ENCODE measurements around the gene ETV3. TPM values are rescaled to one million over a fixed set of nuclear protein-coding genes. Genes with fewer than 3 reads are reported as not detected.

Gene ETV3
- total RNA-seq, 1 experiment from 2014 or later: 25.8 TPM

DNA sequence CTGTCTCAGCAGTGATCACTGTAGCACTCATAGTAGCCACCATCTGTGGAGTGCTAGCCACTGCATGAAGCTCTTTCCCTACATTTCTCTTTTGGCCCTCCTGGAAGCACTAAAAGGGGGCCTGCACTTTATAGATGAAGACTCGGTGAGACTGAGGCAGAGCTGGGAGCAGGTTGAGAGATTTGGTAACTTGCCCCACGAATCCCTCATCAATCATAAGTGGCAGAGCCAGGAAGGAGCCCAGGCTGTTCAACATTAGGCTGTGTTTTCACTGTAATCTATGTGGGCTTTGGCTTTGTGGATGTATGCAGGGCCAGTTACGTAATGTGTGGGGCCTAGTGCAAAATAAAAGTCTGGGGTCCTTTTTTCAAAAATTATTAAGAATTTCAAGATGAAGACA, 13.3 kb upstream of the ETV3 start:
- Histone ChIP-seq H3K36me3 (ENCODE audit: control insufficient read depth, insufficient read depth, low read length) (no peaks in the 10 kb centered on the region), H3K9me3 (no peaks in the 10 kb centered on the region), H3K4me3 (ENCODE audit: low read depth, low read length) (no peak overlapping the region), H3K4me1 (peaks cover 26% of the 10 kb centered on the region), H3K27me3 (replicated peaks; ENCODE audit: control insufficient read depth, insufficient read depth, low read length) (no peaks in the 10 kb centered on the region)
- Mint-ChIP-seq H3K27me3 (ENCODE audit: insufficient read depth, unreplicated experiment) (no peaks in the 10 kb centered on the region), H3K9me3 (ENCODE audit: unreplicated experiment) (no peaks in the 10 kb centered on the region), H3K36me3 (ENCODE audit: insufficient read depth, unreplicated experiment) (no peaks in the 10 kb centered on the region), H3K4me3 (ENCODE audit: unreplicated experiment) (no peak overlapping the region), H3K27ac (ENCODE audit: unreplicated experiment) (no peak overlapping the region), H3K4me1 (ENCODE audit: low read depth, unreplicated experiment) (peaks cover 36% of the 10 kb centered on the region)
- no TSS peak for BruUV-seq (replicated peaks)
- TF ChIP-seq, protein P1, sequence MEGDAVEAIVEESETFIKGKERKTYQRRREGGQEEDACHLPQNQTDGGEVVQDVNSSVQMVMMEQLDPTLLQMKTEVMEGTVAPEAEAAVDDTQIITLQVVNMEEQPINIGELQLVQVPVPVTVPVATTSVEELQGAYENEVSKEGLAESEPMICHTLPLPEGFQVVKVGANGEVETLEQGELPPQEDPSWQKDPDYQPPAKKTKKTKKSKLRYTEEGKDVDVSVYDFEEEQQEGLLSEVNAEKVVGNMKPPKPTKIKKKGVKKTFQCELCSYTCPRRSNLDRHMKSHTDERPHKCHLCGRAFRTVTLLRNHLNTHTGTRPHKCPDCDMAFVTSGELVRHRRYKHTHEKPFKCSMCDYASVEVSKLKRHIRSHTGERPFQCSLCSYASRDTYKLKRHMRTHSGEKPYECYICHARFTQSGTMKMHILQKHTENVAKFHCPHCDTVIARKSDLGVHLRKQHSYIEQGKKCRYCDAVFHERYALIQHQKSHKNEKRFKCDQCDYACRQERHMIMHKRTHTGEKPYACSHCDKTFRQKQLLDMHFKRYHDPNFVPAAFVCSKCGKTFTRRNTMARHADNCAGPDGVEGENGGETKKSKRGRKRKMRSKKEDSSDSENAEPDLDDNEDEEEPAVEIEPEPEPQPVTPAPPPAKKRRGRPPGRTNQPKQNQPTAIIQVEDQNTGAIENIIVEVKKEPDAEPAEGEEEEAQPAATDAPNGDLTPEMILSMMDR (IDR thresholded peaks at IDR 0.05; ENCODE audit: insufficient read depth in 1 of 2, low read depth in 1 of 2, low read length in 1 of 2, severe bottlenecking in 1 of 2, unreplicated experiment in 1 of 2): no peak
- intact Hi-C loops (cut with micrococcal nuclease; ENCODE audit: unreplicated experiment): no loop called here
- no peak for DNase-seq
- ChIA-PET POLR2A (no interaction called here), CTCF (no interaction called here)

DNA sequence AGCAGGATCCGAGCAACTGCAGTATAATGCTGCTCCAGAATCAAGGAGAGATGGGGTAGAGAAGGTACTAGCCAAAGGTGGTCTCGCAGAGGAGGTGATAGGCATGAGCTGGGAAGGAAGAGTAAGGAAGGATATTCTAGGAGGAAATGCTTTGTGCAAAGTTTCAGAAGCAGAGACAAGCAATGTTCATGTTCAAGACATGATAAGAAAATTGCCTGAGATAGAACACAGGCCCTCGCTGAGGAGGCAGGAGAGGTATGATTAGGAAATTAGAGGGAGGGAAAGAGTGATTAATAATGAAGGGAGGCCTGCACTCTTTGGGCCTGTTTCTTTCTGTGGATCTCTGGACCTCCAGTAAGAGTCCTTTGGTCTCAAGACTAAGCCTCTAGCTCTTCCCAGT, 12.9 kb upstream of the ETV3 start:
- H3K36me3 Mint-ChIP-seq (ENCODE audit: insufficient read depth, unreplicated experiment): no peaks in the 10 kb centered on the region
- Histone ChIP-seq H3K4me1 (peaks cover 24% of the 10 kb centered on the region), H3K9me3 (no peaks in the 10 kb centered on the region), H3K4me3 (ENCODE audit: low read depth, low read length) (no peak overlapping the region), H3K27me3 (replicated peaks; ENCODE audit: control insufficient read depth, insufficient read depth, low read length) (no peaks in the 10 kb centered on the region), H3K36me3 (ENCODE audit: control insufficient read depth, insufficient read depth, low read length) (no peaks in the 10 kb centered on the region)
- intact Hi-C loops (cut with micrococcal nuclease; ENCODE audit: unreplicated experiment): no loop called here
- no peaks in the 10 kb centered on the region for H3K9me3 Mint-ChIP-seq (ENCODE audit: unreplicated experiment)
- ChIA-PET CTCF (no interaction called here), POLR2A (no interaction called here)
- H3K27ac Mint-ChIP-seq (ENCODE audit: unreplicated experiment): no peak overlapping the region
- no peaks in the 10 kb centered on the region for H3K27me3 Mint-ChIP-seq (ENCODE audit: insufficient read depth, unreplicated experiment)
- peaks cover 33% of the 10 kb centered on the region for H3K4me1 Mint-ChIP-seq (ENCODE audit: low read depth, unreplicated experiment)
- BruUV-seq (replicated peaks): no TSS peak
- H3K4me3 Mint-ChIP-seq (ENCODE audit: unreplicated experiment): no peak overlapping the region
- no peak for DNase-seq
- TF ChIP-seq, protein P1 (IDR thresholded peaks at IDR 0.05; ENCODE audit: insufficient read depth in 1 of 2, low read depth in 1 of 2, low read length in 1 of 2, severe bottlenecking in 1 of 2, unreplicated experiment in 1 of 2): no peak

DNA sequence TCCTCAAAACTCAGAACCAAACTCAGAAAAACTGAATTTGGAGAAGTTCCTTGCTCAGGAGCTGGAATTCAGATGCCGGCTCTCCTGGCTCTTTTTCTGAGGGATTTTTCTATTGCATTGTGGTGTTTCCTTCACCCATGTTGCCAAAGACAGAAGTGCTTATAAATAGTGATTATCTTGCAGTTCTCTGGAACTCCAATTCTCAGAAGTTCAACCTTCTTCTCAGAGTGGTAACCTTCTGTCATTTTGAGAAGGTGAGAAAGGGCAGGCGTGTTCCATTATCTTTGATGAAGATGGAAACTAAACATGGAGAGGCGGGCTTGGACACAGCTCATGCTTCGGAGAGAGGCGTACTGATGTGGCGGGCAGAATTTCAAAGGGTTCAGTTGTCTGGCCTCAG, 12.4 kb upstream of the ETV3 start:
- peaks cover 22% of the 10 kb centered on the region for H3K4me1 ChIP-seq

More for the DNA sequence above, 12.4 kb upstream of the ETV3 start:
- no peak overlapping the region for H3K27ac Mint-ChIP-seq (ENCODE audit: unreplicated experiment)
- H3K36me3 Mint-ChIP-seq (ENCODE audit: insufficient read depth, unreplicated experiment): no peaks in the 10 kb centered on the region
- TF ChIP-seq, protein P1 (IDR thresholded peaks at IDR 0.05; ENCODE audit: insufficient read depth in 1 of 2, low read depth in 1 of 2, low read length in 1 of 2, severe bottlenecking in 1 of 2, unreplicated experiment in 1 of 2): no peak
- ChIA-PET CTCF (no interaction called here), POLR2A (no interaction called here)
- BruUV-seq (replicated peaks): no TSS peak
- DNase-seq: no peak
- intact Hi-C loops (cut with micrococcal nuclease; ENCODE audit: unreplicated experiment): no loop called here
- no peaks in the 10 kb centered on the region for H3K27me3 ChIP-seq (replicated peaks; ENCODE audit: control insufficient read depth, insufficient read depth, low read length)
- no peaks in the 10 kb centered on the region for H3K9me3 ChIP-seq
- H3K4me1 Mint-ChIP-seq (ENCODE audit: low read depth, unreplicated experiment): peaks cover 30% of the 10 kb centered on the region
- no peaks in the 10 kb centered on the region for H3K36me3 ChIP-seq (ENCODE audit: control insufficient read depth, insufficient read depth, low read length)
- H3K4me3 Mint-ChIP-seq (ENCODE audit: unreplicated experiment): no peak overlapping the region
- H3K9me3 Mint-ChIP-seq (ENCODE audit: unreplicated experiment): no peaks in the 10 kb centered on the region
- H3K4me3 ChIP-seq (ENCODE audit: low read depth, low read length): no peak overlapping the region
- H3K27me3 Mint-ChIP-seq (ENCODE audit: insufficient read depth, unreplicated experiment): no peaks in the 10 kb centered on the region

Measured in Caco-2 (cell line).